COLO668 (cell line): Measurements from ENCODE around the gene VPS39.
A peak's percentile ranks its signal among the peaks of the same experiment; 100 is the strongest.
"Not testable (repeated sequence)": the region's sequence is repeated elsewhere in the genome, so short reads cannot be mapped to it uniquely, and the experiment has no call there.

Experiments used
- DNase-seq: peaks from one replicate; lab custom pipeline; 2025; ENCODE audit not compliant: unreplicated experiment; lab: John Stamatoyannopoulos, UW

VPS39 gene

GRCh38 chr15:42207674-42208579 is at the start of gene VPS39:
Gene VPS39 (minus strand): TSS chr15:42208304. CDS start chr15:42208153, 151 bp downstream.
- peak; percentile 82 for DNase-seq

GRCh38 chr15:42253300-42253699 is 45.2 kb upstream of the VPS39 start:
- no peak for DNase-seq

GRCh38 chr15:42240823-42241222 is 32.7 kb upstream of the VPS39 start:
- no peak for DNase-seq

GRCh38 chr15:42239528-42240182 is 31.6 kb upstream of the VPS39 start:
- DNase-seq, result no peak

GRCh38 chr15:42233107-42233506 is 25.0 kb upstream of the VPS39 start:
- no peak for DNase-seq

GRCh38 chr15:42232606-42233005 is 24.5 kb upstream of the VPS39 start:
- DNase-seq, result no peak

GRCh38 chr15:42231088-42231487 is 23.0 kb upstream of the VPS39 start:
- DNase-seq, result no peak

- DNase-seq, result not testable (repeated sequence)
Observed at GRCh38 chr15:42228981-42229380, 20.9 kb upstream of the VPS39 start.

- no peak for DNase-seq
Observed at GRCh38 chr15:42228036-42228435, 19.9 kb upstream of the VPS39 start.

- DNase-seq, result peak; percentile 27
Observed at GRCh38 chr15:42226648-42227047, 18.5 kb upstream of the VPS39 start.

GRCh38 chr15:42220216-42220615 is 12.1 kb upstream of the VPS39 start:
- no peak for DNase-seq

GRCh38 chr15:42218953-42219592 is 11.0 kb upstream of the VPS39 start:
- no peak for DNase-seq

- DNase-seq, result no peak
Observed at GRCh38 chr15:42217568-42217967, 9.5 kb upstream of the VPS39 start.

GRCh38 chr15:42215913-42216829 is 8.1 kb upstream of the VPS39 start:
- no peak for DNase-seq

GRCh38 chr15:42214600-42214999 is 6.5 kb upstream of the VPS39 start:
- no peak for DNase-seq

GRCh38 chr15:42213511-42213910 is 5.4 kb upstream of the VPS39 start:
- no peak for DNase-seq

- no peak for DNase-seq
Observed at GRCh38 chr15:42210696-42211095, 2.6 kb upstream of the VPS39 start.

GRCh38 chr15:42206406-42206805 is 1.7 kb downstream of the VPS39 start:
- DNase-seq, result no peak

GRCh38 chr15:42203891-42204290 is 4.2 kb downstream of the VPS39 start:
- no peak for DNase-seq

- no peak for DNase-seq
Observed at GRCh38 chr15:42202653-42203052, 5.5 kb downstream of the VPS39 start.

- DNase-seq, result no peak
Observed at GRCh38 chr15:42201801-42202200, 6.3 kb downstream of the VPS39 start.
